HG03064 (cell line): ENCODE measurements around the gene QRSL1.
"Not testable (repeated sequence)": the region's sequence is repeated elsewhere in the genome, so short reads cannot be mapped to it uniquely, and the experiment has no call there.

Experiments
- ATAC-seq: cut with Tn5 transposase; IDR thresholded peaks from one replicate; pipeline ENCODE4 v1.9.1; 2021; ENCODE audit warnings: low read depth; ENCODE audit not compliant: unreplicated experiment

Gene QRSL1

DNA sequence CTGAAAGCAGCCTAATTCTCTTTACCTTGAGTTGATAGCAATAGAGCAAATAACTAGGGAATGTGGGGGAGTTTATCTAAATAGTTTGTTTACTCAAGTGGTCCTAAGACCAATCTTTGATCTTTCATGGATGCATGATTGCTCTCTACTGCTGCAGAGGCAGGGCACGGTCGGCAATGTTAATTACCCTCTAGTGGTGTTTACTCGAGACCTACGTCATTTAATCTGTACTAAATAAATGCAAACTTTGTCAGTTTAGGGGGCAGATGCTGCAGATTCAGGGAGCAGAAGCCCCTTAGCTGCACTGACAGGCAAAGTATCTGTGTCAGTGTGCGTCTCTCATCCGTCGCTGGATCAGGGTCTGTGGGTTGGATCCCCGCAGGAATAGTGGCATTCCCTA lies 7.0 kb upstream of the QRSL1 start:
- ATAC-seq = no peak

GRCh38 chr6:106623039-106623438 lies 6.3 kb upstream of the QRSL1 start:
- no peak for ATAC-seq

GRCh38 chr6:106626485-106626884 lies 2.9 kb upstream of the QRSL1 start:
- no peak for ATAC-seq

- ATAC-seq = not testable (repeated sequence)
Measured at GRCh38 chr6:106627760-106628159, 1.6 kb upstream of the QRSL1 start.

GRCh38 chr6:106628658-106629102 lies 698 bp upstream of the QRSL1 start:
- ATAC-seq = peak; percentile 2

- no peak for ATAC-seq
Measured at GRCh38 chr6:106629859-106630163, 433 bp downstream of the QRSL1 start.

DNA sequence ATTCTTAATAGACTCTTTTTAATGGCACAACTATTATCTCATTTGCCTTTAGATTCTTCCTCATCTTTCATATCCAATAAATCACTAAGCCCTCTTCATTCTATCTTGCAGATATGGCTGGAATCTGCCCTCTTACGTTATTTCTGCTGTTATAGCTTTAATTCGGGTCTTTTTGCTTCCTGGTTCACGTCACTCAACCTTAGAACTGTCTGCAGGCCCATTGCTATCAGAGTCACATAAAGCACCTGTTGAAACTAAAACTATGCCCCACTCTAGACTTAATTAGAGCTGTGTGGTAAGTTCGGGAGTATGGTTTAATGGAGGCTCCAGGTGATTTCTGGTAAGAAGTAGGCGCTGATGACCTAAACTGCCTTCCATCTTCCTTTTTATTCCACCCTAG lies 988 bp downstream of the QRSL1 start:
- no peak for ATAC-seq

GRCh38 chr6:106631346-106631745 lies 2.0 kb downstream of the QRSL1 start:
- ATAC-seq = no peak

DNA sequence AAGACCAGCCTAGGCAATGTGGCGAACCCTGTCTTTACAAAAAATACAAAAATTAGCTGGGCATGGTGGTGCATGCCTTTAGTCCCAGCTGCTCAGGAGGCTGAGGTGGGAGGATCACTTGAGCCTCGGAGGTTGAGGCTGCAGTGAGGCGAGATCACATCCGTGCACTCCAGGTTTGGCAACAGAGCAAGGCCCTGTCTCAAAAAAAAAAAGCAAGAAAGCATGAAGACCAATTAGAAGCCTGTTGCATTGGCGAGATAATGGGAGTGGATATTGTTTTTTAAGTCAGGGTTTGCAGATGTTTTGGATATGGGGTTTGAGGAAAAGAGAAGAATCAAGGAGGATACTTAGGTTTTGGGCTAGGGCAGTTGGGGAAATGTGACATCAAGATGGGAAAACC lies 5.2 kb downstream of the QRSL1 start:
- ATAC-seq = no peak

GRCh38 chr6:106637051-106637716 lies 7.8 kb downstream of the QRSL1 start:
- peak; percentile 25 for ATAC-seq

- ATAC-seq = peak; percentile 74
Measured at GRCh38 chr6:106637717-106638341, 8.5 kb downstream of the QRSL1 start.

DNA sequence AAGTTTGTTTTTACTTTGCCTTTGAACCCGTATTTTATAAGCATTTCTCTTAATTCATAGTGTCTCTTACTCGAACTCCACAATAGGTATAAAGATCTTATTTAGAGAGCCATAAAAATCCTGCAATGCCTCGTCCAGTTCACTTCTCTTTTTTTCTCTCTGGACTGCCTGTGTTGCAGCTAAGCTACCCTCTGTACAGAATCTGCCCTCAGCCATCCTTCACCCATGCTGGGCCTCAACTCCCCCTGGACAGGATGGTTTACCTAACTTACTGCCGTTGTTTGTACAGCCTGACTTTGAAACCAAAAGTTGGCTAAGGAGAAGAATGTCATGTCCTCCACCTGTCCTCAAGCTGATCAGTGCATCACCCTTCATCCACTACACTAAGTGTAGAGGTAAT lies 10.4 kb downstream of the QRSL1 start:
- no peak for ATAC-seq

- ATAC-seq = no peak
Measured at GRCh38 chr6:106642476-106642875, 13.1 kb downstream of the QRSL1 start.

DNA sequence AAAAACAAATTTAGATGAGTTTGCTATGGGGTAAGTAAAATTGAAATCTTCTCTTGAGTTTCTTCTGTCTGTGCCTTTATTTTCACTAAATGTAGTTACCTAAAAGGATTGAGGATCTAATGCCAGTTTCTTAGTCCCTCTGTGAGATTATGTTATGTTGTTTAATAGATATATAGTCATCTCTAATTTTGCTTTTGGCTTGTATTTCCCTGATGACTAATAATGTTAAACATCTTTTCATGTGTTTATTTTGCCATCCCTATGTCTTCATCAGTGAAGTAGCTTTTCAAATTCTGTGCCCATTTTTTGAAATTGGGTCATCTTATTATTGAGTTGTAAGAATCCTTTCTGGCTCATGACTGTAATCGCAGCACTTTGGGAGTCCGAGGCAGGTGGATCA lies 13.7 kb downstream of the QRSL1 start:
- no peak for ATAC-seq

- ATAC-seq = no peak
Measured at GRCh38 chr6:106648651-106649308, 19.4 kb downstream of the QRSL1 start.

DNA sequence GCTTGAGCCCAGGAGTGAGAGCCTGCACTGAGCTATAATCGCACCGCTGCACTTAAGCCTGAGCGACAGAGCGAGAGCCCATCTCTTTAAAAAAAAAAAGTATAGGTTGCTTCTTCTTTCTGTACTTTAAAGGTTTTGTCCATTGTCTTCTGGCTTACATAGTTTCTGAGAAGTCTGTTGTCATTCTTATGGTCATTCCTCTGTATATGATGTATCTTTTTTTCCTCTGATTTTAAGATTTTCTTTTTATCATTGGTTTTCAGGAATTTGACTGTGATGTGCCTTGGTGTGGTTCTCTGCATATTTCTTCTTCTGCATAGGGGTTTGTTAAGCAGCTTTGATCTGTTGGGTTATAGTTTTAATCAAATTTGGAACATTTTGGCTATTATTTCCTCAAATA lies 29.1 kb downstream of the QRSL1 start:
- no peak for ATAC-seq

DNA sequence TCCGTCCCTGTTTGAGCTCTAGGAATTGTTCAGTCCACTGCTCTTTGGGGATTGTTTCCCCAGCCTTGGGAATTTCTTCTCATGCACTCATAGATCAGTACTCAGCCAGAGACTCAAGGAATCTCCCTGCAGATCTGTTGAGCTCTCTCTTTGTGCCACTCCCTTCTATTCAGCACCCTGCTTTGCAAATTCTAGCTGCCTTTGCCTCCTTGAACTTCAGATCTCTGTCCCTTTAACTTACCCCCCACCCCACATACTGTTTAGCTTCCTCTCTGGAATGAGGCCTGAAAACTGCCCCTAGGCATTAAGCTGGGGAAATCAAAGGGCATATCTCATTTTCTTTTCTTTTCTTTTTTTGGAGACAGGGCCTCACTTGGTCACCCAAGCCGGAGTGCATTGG lies 30.5 kb downstream of the QRSL1 start:
- ATAC-seq = no peak

- no peak for ATAC-seq
Measured at GRCh38 chr6:106662458-106662857, 33.1 kb downstream of the QRSL1 start.

GRCh38 chr6:106666282-106667021 lies 37.1 kb downstream of the QRSL1 start:
- ATAC-seq = peak; percentile 94

- no peak for ATAC-seq
Measured at GRCh38 chr6:106667022-106667402, 37.6 kb downstream of the QRSL1 start.

- ATAC-seq = no peak
Measured at GRCh38 chr6:106670236-106670635, 40.9 kb downstream of the QRSL1 start.
